GM21360 (cell line): Measurements from ENCODE around the gene UMPS.

ENCODE experiments used
- ATAC-seq: cut with Tn5 transposase; IDR thresholded peaks from one replicate; pipeline ENCODE4 v1.9.1; 2021; ENCODE audit warnings: mild to moderate bottlenecking, moderate library complexity; ENCODE audit not compliant: unreplicated experiment

UMPS gene

GRCh38 chr3:124761935-124762660, 31.8 kb downstream of the UMPS start:
- no peak for ATAC-seq

DNA sequence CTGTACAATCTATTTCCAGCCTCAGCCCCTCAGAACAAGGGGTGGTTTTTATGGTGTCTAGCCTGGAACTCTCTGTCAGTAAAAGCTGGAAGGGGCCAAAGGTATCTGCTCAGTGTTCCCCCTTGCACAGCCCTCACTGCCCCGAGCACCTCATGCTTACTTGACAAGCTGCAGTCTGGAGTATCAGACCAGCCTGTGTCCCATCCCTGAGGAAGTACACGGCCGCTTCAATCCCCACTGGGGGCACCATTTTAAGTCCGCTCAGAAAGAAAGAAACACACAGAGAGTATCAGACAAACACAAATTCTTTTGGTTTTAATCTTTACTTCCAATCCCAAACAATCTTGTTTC, 32.4 kb downstream of the UMPS start:
- no peak for ATAC-seq

DNA sequence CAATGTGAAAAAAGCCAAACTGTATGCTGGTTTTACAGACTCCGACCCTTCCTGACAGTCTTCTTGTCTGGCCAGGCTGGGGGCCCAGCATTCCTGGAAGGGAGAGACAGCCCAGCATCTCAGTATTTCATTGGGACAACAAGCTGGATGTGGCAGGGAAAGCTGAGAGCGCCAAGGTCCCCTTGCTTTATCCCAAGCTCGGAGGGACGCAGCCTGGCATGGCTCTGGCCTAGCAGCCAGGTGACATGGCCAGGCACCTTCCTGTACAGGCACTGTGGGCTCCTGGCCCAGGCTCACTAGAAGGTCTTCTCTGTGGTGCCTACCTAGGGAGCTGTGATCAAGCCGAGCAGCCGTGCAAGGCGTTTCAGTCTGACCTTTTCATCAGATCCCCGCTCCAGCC, 33.0 kb downstream of the UMPS start:
- ATAC-seq, result no peak

- ATAC-seq, result no peak
These were observed 33.5 kb downstream of the UMPS start for GRCh38 chr3:124763644-124764358.

DNA sequence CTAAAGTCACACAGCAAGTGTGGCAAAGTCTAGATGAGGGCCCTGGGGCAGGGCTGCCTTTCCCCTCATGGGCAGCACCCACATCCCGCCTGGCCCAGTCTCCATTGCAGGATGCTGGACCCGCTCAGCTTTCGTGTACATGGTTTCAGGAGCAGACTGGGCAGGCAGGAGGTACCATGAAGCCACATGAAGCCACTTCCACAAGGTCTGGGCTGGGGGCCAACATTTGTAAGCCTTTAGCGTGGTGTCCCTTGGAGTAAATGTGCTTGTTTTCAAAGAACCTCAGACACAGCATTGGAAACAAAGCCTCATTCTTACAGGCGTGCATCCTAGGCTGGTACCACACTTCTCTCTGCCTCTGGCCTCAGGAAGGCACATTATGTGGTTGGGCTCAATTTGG, 34.5 kb downstream of the UMPS start:
- ATAC-seq, result no peak

DNA sequence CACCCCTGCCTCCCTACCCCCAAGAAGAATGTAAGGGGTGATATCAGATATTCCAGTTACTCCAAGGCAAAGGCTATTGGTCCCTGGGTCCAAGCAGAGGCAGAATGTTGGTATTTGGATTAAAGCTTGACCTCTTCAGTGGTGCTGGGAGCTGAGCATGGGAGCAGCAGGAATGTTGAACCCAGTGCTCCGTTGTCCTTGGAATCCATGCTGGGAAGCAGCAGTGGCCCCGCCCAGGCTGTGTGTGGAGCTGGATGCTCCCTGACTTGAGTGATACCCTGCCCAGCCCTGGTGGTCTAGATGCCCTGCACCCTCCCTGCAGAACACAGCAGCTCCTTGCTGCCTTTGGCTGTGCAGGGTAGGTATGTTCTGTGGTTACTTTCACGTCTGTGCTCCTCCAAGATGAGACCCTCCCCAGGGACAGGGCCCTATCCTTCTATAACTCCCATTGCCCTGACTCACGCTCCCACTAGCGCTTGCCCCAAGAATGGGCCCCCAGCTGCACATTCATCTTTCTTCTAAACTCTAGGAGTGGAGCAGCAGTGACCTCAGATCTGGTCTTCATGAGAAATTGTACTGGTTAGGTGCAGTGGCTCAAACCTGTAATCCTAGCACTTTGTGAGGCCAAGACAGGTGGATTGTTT, 35.1 kb downstream of the UMPS start:
- ATAC-seq, result no peak

DNA sequence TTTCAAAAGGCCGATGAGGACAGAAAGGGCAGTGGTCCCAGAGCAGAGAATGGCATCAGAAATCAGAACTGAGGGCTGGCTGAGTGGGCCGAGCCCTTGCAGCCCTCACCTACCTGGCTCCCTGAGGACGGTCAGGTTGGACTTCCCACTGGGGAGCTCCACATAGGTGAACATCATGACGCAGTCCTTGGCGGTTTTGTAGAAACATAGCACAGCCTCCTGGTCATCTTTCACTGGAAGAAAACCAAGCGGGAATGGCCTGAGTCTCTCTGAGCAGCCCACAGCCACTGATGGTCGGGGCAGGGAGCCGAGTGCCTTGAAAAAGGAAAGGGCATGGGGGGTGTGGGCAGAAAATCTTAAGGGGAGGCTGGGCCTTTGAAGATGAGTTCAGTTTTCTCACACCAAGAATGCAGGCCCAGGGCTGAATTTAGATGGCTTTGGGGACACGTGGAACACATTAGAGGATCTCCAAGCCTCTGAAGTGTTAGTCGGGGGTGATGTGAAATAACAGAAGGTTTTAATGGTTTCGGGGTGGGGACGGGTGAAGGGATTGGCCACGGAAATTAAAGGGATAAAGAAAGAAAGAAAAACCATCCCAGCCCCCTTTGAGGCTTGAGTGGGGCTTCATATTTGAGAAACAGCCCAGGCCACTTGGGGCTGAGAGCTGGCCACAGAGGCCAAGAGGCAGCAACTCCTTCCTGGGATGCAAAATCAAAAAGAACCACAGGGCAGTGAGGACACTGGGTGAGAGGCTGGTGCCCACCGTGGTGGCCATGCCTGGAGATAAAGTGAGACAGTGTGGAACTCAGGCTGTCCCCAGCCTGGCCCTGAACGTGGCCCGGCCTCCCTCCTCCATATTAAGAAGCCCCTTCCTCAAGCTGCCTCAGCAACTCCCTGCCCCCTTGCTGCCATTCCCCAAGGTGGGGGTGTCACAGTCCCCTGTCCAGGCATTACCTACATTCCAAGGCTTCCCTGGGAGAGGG, 36.2 kb downstream of the UMPS start:
- ATAC-seq, result no peak

DNA sequence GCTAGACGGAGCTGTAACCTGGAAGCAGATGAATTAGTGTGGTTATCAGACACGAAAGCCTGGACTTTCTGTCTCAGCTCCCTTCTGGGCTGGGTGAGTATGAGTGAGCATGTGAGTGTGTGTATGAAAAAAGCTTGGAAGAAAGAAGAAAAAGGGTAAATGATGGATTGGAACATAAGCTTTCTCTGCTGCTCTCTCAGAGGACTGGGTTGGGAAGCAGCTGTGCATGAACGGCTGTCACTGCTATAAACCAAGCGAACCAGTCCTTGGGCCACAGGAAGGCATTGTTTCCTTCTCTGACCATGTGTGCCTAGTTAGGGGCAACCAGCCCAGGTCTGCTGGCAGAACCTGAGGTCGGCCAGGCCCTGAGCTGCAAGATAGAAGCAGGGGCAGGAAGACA, 37.0 kb downstream of the UMPS start:
- ATAC-seq, result no peak

GRCh38 chr3:124767691-124768090, 37.4 kb downstream of the UMPS start:
- no peak for ATAC-seq

GRCh38 chr3:124768812-124769211, 38.6 kb downstream of the UMPS start:
- no peak for ATAC-seq

DNA sequence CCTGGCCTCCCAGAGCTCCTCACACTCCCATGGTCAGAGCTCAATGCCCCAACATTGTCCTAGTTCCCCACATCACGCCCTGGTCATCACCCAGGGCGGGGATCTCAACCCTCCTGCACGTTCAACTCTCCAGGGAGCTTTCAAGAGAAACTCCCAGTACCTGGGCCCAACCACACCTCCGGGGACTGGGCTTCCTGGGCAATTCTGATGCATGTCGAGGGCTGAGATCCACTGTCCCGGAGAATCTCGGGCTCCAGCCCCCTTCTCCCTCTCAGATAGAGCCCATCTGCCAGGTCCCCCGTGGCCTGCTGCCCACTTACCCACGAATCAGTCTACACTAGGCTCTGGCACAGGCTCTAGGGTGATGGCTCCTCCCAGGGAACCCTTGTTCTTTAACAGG, 39.2 kb downstream of the UMPS start:
- ATAC-seq, result no peak

GRCh38 chr3:124770336-124771082, 40.3 kb downstream of the UMPS start:
- ATAC-seq, result no peak

GRCh38 chr3:124771083-124771445, 40.8 kb downstream of the UMPS start:
- no peak for ATAC-seq

DNA sequence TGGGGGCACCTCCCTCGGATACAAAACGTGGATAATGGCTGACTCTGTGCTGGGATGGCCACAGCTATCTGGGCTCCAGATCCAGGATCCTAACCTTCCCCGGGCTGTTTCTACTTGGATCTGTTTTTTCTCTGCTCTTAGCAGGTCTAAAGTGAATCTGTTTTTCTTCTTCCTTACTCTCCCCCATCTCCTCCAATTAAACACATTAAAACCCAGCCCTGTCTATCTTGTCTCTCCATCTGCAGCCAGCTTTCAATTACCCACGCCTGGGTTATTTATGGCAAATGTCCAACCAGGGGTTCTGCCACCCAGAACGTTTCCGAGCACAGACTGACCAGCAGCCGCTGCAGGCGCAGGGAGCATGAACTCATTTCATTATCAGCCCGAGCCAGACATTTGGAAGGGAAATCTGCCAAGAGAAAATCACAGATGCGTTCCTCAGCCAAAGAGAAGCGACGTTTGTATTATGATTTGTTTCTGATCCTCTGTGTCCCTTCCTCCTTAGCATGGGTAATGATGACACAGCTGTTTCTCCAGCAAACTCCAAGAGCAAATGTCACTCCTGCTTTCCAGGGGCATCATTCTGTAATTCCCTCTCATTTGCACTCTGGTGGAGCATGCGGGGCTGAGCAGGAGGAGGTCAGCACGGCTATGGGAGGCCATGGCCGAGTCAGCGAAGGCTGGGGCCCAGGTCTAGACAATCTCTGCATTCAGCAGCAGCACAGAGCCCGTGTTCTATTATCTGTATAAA, 42.0 kb downstream of the UMPS start:
- no peak for ATAC-seq

DNA sequence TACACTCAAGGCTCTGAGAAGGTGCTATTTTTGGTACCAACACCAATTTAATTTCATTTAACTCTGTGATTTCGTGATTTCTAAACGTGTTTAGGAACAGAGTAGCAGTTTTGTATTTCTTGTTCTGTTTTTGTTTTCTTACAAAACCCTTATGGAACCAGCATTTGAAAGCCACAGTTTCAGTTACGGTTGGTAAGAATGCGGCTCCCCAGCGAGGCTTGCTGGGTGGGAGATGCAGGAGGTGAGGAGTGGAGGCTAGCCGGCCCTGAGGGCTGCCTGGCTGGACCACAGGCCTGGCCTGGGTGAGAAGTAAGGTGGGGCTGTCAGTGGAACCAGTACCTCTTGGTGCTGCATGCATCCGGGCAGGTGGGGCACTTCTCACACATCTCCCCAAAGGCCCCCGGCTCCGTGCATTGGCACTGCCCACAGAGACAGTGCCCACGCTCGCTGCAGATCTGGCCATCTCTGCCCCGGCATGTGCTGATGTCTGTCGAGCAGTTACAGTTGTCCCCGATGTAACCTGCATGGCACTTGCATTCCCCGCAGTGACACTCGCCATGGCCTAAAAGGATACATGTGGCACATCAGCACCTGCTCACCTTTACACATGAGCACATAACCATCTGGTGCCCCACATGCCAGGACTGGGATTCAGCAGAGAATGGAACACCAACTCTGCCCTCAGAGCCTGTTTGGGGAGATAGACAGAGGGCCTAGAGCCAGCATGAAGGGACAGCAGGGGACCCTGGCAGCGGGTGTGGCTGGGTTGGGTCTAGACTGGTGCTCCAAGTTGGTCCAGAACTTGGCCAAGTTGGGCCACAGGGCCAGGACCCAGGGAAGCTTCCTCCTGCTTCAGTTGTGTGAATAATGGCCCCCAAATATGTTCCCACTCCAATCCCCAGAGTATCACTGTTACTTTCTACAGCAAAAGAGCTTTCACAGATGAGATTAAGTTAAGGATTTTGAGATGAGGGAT, 43.4 kb downstream of the UMPS start:
- no peak for ATAC-seq

GRCh38 chr3:124774327-124774718, 44.1 kb downstream of the UMPS start:
- ATAC-seq, result no peak

DNA sequence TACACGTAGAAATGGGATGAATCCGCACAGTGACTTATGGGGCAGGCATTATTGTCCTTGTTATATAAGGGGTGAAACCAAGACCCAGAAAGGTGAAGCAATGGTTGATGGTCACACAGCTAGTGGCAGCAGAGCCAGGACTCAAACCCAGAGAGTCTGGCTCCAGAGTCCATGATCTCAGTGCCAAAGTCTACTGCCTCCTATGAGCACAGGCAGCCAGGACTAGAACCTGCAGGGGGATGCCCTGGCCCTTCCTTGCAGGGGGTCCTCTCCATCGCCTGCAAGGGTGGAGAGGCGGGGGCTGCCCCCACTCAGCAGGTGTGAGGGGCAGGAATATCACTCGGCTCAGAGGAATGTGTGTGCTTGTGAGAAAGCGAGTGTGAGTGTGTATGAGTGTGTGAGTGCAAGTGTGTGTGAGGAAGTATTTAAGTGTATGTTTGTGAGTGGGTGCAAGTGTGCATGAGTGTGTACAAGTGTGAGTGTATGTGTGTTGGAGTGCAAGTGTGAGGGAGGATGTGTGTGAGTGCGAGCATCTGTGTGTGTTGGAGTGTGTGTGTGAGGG, 44.7 kb downstream of the UMPS start:
- ATAC-seq, result no peak

GRCh38 chr3:124775877-124776276, 45.6 kb downstream of the UMPS start:
- no peak for ATAC-seq
